Activated CD8-positive, alpha-beta T cell treated with anti-CD3 and anti-CD28 coated beads for 36 hours (primary cell): ENCODE data around the gene DAB2IP. TPM values are rescaled to one million over a fixed set of nuclear protein-coding genes. Genes with fewer than 3 reads are reported as not detected.

Source experiments
- ATAC-seq: fragments of 200-7000 bp; cut with Tn5 transposase; one replicate; pipeline ENCODE4 v1.10.0; 2021; ENCODE audit warnings: mild to moderate bottlenecking, moderate library complexity
- CTCF ChIA-PET: fragments of 350-600 bp; sonication (Branson Sonifier 250); formaldehyde crosslinking; loops from one replicate; lab custom pipeline; 2021; ENCODE audit warnings: antibody characterized with exemption; lab: Charles Lee
- POLR2A ChIA-PET: fragments of 350-600 bp; sonication (Branson Sonifier 250); formaldehyde crosslinking; loops from one replicate; lab custom pipeline; 2021; ENCODE audit warnings: antibody characterized with exemption; lab: Charles Lee
- DNase-seq: peaks from one replicate; pipeline ENCODE4 v3.0.0-alpha.2; 2020
- H3K27ac Mint-ChIP-seq: one replicate; pipeline ENCODE4 v1.8.0; 2021; ENCODE audit warnings: mild to moderate bottlenecking, mixed read lengths
- H3K27me3 Mint-ChIP-seq: one replicate; pipeline ENCODE4 v1.8.0; 2021; ENCODE audit warnings: mixed read lengths
- H3K36me3 Mint-ChIP-seq: one replicate; pipeline ENCODE4 v1.8.0; 2021; ENCODE audit warnings: low read depth, mixed read lengths
- H3K4me1 Mint-ChIP-seq: one replicate; pipeline ENCODE4 v1.8.0; 2021; ENCODE audit warnings: low read depth, mixed read lengths
- H3K4me3 Mint-ChIP-seq: one replicate; pipeline ENCODE4 v1.8.0; 2021; ENCODE audit warnings: mild to moderate bottlenecking, moderate library complexity, mixed read lengths
- H3K9me3 Mint-ChIP-seq: one replicate; pipeline ENCODE4 v1.8.0; 2021; ENCODE audit warnings: mixed read lengths
- intact Hi-C: fragments of 100-400 bp; cut with micrococcal nuclease; formaldehyde crosslinking; loops from one replicate; pipeline ENCODE4 v1.10.0; 2022
- total RNA-seq, 2 experiments: library from RNA; stranded (reverse); gene quantifications; one replicate each; pipeline ENCODE4 v1.2.3, GENCODE V29; 2021
- TF ChIP-seq, protein P1 (sequence below): fragments of 200-600 bp; IDR thresholded peaks from one replicate; pipeline ENCODE4 v1.8.0; 2022; ENCODE audit warnings: antibody characterized with exemption, mild to moderate bottlenecking

The DAB2IP gene
- total RNA-seq, 2 experiments from 2014 or later, result 0.54 to 1.5 TPM

DNA sequence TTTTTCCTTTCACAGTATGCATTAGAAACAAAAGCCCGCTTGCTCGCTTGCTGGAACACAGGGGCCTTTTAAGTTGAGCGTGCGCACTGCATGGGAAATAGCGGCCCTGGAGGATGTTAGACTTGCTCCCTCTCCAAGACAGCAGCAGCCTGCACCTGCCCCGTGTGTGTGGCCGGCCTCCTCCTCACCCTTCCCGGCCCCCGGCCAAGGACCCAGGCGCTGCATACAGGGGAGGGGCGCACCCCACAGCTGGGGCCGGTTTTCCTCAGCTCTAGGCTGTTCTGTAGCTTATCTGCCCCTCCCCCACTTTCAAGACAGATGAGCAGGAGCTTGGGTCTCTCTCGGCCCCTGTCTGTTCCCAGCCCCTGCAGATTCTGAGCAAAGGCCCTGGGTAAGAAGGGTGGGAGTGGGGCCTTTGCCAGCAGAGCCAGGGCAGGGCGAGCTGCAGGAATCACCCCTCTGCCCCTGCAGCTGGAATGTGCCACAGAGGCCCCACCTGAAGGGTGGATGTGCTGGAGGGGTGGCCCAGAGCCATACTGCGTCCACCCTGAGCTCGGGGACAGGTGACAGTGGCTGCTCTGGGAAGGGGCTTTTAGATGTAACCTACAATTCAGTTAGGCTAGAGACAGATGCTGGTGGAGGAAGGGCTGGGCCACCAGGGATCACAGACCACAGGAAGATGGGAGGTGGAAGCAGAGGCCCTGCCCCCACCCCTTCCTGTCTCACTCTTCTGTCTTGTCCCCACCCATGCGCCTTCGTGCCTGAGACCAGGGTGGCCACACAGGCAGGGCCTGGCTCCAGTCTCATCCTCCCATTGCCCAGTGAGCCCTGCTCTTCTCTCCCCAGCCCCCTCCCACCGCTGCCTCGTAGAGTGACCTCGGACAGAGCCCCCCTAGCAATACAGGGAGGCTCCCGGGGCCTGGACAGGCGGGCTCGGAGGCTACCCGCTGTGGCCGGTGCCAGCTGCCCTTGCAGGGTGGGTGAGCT lies 132.4 kb downstream of the DAB2IP start:
- Mint-ChIP-seq H3K27ac (no peak overlapping the region), H3K27me3 (no peaks in the 10 kb centered on the region), H3K9me3 (no peaks in the 10 kb centered on the region), H3K4me1 (peaks cover 8% of the 10 kb centered on the region), H3K36me3 (no peaks in the 10 kb centered on the region), H3K4me3 (no peak overlapping the region)
- intact Hi-C loops, result no loop called here
- TF ChIP-seq, protein P1, sequence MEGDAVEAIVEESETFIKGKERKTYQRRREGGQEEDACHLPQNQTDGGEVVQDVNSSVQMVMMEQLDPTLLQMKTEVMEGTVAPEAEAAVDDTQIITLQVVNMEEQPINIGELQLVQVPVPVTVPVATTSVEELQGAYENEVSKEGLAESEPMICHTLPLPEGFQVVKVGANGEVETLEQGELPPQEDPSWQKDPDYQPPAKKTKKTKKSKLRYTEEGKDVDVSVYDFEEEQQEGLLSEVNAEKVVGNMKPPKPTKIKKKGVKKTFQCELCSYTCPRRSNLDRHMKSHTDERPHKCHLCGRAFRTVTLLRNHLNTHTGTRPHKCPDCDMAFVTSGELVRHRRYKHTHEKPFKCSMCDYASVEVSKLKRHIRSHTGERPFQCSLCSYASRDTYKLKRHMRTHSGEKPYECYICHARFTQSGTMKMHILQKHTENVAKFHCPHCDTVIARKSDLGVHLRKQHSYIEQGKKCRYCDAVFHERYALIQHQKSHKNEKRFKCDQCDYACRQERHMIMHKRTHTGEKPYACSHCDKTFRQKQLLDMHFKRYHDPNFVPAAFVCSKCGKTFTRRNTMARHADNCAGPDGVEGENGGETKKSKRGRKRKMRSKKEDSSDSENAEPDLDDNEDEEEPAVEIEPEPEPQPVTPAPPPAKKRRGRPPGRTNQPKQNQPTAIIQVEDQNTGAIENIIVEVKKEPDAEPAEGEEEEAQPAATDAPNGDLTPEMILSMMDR, result no peak
- ChIA-PET POLR2A (no interaction called here), CTCF (no interaction called here)
- peak; percentile 27 for ATAC-seq
- peak; percentile 38 for DNase-seq

DNA sequence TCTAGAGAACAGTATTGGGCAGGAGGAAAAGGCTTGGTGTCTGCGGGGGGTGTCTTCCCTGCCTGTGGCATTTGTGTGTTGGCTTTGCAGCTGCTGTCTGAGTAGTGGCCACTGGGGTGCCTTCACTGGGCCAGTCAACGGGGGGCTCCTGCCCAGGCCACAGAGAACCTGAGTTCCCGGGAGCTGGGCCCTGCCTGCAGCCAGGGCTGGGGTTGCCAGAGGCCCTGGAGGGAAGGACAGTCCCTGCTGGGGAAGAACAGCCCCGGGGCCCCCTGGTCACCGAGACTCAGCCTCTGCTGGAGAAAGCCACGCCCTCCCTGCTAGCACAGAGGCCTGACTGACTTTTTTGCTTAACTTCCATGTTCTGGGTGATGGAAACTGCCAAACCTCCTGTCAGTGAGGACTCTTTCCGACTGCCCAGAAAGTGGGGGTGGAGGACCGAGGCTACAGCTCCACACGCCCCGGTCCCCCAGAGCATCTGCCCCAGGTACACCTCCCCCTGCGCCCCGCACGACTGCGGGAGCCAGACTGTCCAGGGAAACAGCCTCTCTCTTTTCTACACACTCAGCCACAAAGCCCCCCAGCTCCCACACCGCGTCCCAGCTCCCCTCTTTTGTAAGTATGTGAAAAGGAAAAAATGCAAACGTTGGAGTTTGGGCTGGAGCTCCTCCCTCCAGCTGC lies 133.4 kb downstream of the DAB2IP start:
- H3K4me3 Mint-ChIP-seq, result no peak overlapping the region
- no peak overlapping the region for H3K27ac Mint-ChIP-seq
- no peak for ATAC-seq
- TF ChIP-seq, protein P1, result no peak
- no peak for DNase-seq
- peaks cover 8% of the 10 kb centered on the region for H3K4me1 Mint-ChIP-seq
- H3K27me3 Mint-ChIP-seq, result peaks cover 3% of the 10 kb centered on the region
- H3K36me3 Mint-ChIP-seq, result no peaks in the 10 kb centered on the region
- POLR2A ChIA-PET, result no interaction called here
- intact Hi-C loops, result no loop called here
- CTCF ChIA-PET, result no interaction called here
- H3K9me3 Mint-ChIP-seq, result no peaks in the 10 kb centered on the region

DNA sequence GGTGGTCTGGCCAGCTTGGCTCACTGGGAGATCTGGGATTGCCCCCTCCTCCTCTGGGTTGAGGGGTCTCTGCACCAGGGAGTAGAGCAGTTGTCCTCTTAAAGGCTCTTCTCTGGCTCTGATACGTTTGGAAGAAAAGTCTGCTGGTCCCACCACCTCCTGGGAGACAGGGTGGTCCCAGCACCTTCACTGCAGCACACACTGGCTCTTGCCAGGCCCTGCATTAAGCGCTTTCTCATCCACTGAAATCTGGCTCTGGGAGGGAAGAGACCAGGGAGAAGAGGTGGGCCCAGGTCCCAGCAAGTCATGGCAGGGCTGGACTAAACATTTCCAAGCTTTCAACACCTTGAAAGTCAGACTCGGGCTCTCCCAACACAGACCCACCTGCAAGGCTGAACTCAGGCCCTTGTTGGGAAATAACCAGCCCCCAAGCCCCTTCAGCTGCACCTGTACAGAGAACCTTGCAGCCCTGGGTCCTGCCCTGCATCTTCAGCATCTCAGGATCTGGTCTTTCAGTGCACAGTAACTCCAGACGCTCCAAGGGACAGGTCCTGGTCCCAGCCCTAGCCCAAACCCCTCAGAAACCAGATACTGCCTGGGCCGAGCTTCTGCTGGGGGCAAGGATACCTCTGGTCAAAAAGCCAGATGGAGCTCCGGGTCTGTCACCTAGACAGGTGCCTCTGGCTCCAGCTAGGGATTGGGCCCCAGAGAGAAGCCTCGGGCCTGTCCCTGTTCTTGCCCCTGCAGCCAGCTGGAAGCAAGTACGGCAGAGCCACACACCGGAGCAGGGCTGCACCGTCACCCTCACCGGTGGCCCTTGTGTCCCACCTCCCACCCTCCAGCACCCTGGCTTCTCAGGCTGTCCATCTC lies 134.5 kb downstream of the DAB2IP start:
- Mint-ChIP-seq H3K4me3 (no peak overlapping the region), H3K4me1 (peaks cover 8% of the 10 kb centered on the region), H3K36me3 (no peaks in the 10 kb centered on the region), H3K27ac (no peak overlapping the region), H3K9me3 (no peaks in the 10 kb centered on the region), H3K27me3 (peaks cover 3% of the 10 kb centered on the region)
- intact Hi-C loops, result no loop called here
- TF ChIP-seq, protein P1, result no peak
- no peak for DNase-seq
- ChIA-PET CTCF (no interaction called here), POLR2A (no interaction called here)
- ATAC-seq, result no peak

DNA sequence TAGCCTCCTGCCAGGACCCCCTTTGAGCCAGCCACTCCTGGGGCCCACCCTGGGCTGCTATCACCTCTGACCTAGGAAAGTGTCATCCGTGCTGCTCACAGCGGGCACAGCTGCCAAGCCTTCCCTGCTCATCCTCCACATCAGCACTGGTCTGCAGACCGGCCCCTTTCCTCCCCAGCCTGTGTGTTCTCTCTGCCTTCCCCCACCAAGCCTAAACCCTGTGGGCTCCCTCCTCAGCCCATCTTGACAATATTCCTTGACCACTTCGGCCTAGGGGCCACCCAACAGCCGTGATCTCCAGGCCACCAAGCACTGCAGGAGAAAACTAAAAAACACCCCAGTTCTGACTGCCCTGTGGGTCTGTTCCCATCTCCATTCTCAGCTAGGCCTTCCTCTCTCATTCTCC lies 135.1 kb downstream of the DAB2IP start:
- CTCF ChIA-PET, result no interaction called here

More for the DNA sequence above, 135.1 kb downstream of the DAB2IP start:
- Mint-ChIP-seq H3K9me3 (no peaks in the 10 kb centered on the region), H3K27ac (no peak overlapping the region), H3K36me3 (no peaks in the 10 kb centered on the region), H3K27me3 (peaks cover 3% of the 10 kb centered on the region), H3K4me3 (no peak overlapping the region), H3K4me1 (peaks cover 8% of the 10 kb centered on the region)
- no peak for ATAC-seq
- TF ChIP-seq, protein P1, result no peak
- no peak for DNase-seq
- POLR2A ChIA-PET, result no interaction called here
- intact Hi-C loops, result no loop called here
